HEK293 (cell line): ENCODE results near the gene ZNF223.

ENCODE experiments used
- CTCF ChIA-PET: fragments of 350-600 bp; formaldehyde crosslinking; extraction: SDS; loops from one replicate; lab custom pipeline; 2021; ENCODE audit warnings: antibody characterized with exemption; lab: Yijun Ruan, JAX
- POLR2A ChIA-PET: fragments of 300-600 bp; formaldehyde crosslinking; extraction: SDS; loops from one replicate; lab custom pipeline; 2020; ENCODE audit warnings: antibody characterized with exemption, inconsistent platforms; lab: Yijun Ruan, JAX
- H3K27ac ChIP-seq: fragments of 200-500 bp; sonication (Bioruptor generic); 2 replicates; pipeline ENCODE4 v1.5.1; 2014; ENCODE audit warnings: low read depth, low read length, control low read depth, inconsistent platforms; ENCODE audit errors: extremely low read depth
- H3K36me3 ChIP-seq, 2 experiments: fragments of 200-500 bp in 1 of 2; sonication (Bioruptor generic) in 1 of 2; 1 replicate in 1 of 2; 2 replicates in 1 of 2; pipeline ENCODE4 v1.5.1; 2014 to 2017; ENCODE audit warnings: inconsistent platforms in 2 of 2, low read length in 2 of 2; ENCODE audit not compliant: control insufficient read depth in 2 of 2, insufficient read depth in 1 of 2
- H3K4me1 ChIP-seq: fragments of 200-500 bp; sonication (Bioruptor generic); 2 replicates; pipeline ENCODE4 v1.5.1; 2014; ENCODE audit warnings: mild to moderate bottlenecking, low read length, inconsistent platforms; ENCODE audit not compliant: control insufficient read depth, insufficient read depth
- H3K4me3 ChIP-seq: 2 replicates; pipeline ENCODE4 v1.5.1; 2011; ENCODE audit warnings: low read depth, mild to moderate bottlenecking, control low read depth, low read length, moderate library complexity
- H3K9me3 ChIP-seq: fragments of 200-500 bp; sonication (Bioruptor generic); 2 replicates; pipeline ENCODE4 v1.5.1; 2014; ENCODE audit warnings: low read depth, low read length, inconsistent platforms; ENCODE audit not compliant: control insufficient read depth, insufficient read depth
- RBAK ChIP-seq: fragments of 450-650 bp; formaldehyde crosslinking; IDR thresholded peaks from 2 replicates; pipeline ENCODE4 v1.5.1; 2016; ENCODE audit warnings: missing biosample characterization, missing genetic modification characterization
- REPIN1 ChIP-seq: fragments of 450-650 bp; formaldehyde crosslinking; IDR thresholded peaks from 2 replicates; pipeline ENCODE4 v1.5.1; 2017; ENCODE audit warnings: missing biosample characterization, missing genetic modification characterization, low read depth
- REST ChIP-seq: fragments of 450-650 bp; formaldehyde crosslinking; IDR thresholded peaks from 2 replicates; pipeline ENCODE4 v1.5.1; 2016; ENCODE audit warnings: missing biosample characterization, missing genetic modification characterization
- SCRT2 ChIP-seq: fragments of 450-650 bp; formaldehyde crosslinking; IDR thresholded peaks from 2 replicates; pipeline ENCODE4 v1.5.1; 2016; ENCODE audit warnings: missing biosample characterization, missing genetic modification characterization
- SETDB1 ChIP-seq: IDR thresholded peaks from one replicate; pipeline ENCODE4 v1.6.1; 2017; ENCODE audit warnings: mild to moderate bottlenecking, low read length, moderate library complexity, mixed read lengths; ENCODE audit not compliant: insufficient read length
- TRIM28 ChIP-seq: IDR thresholded peaks from 2 replicates; pipeline ENCODE4 v1.6.1; 2011; ENCODE audit warnings: low read length, control low read depth, borderline replicate concordance
- WT1 ChIP-seq: fragments of 450-650 bp; formaldehyde crosslinking; IDR thresholded peaks from 2 replicates; pipeline ENCODE4 v1.5.1; 2016; ENCODE audit warnings: missing biosample characterization, missing genetic modification characterization
- YY2 ChIP-seq: fragments of 450-650 bp; formaldehyde crosslinking; IDR thresholded peaks from 2 replicates; pipeline ENCODE4 v1.5.1; 2016; ENCODE audit warnings: missing biosample characterization, missing genetic modification characterization
- ZBTB1 ChIP-seq: fragments of 450-650 bp; formaldehyde crosslinking; IDR thresholded peaks from 2 replicates; pipeline ENCODE4 v1.5.1; 2016; ENCODE audit warnings: missing biosample characterization, missing genetic modification characterization
- ZBTB17 ChIP-seq: fragments of 450-650 bp; formaldehyde crosslinking; IDR thresholded peaks from 2 replicates; pipeline ENCODE4 v1.5.1; 2016; ENCODE audit warnings: missing biosample characterization, missing genetic modification characterization
- ZBTB21 ChIP-seq: fragments of 450-650 bp; formaldehyde crosslinking; IDR thresholded peaks from 2 replicates; pipeline ENCODE4 v1.5.1; 2017; ENCODE audit warnings: missing biosample characterization, missing genetic modification characterization
- ZNF140 ChIP-seq: fragments of 450-650 bp; formaldehyde crosslinking; IDR thresholded peaks from 2 replicates; pipeline ENCODE4 v1.5.1; 2016; ENCODE audit warnings: missing biosample characterization, missing genetic modification characterization
- ZNF146 ChIP-seq: fragments of 450-650 bp; formaldehyde crosslinking; IDR thresholded peaks from 2 replicates; pipeline ENCODE4 v1.5.1; 2016; ENCODE audit warnings: missing biosample characterization, missing genetic modification characterization
- ZNF184 ChIP-seq: fragments of 450-650 bp; IDR thresholded peaks from 2 replicates; pipeline ENCODE4 v1.5.1; 2018; ENCODE audit warnings: missing biosample characterization, mild to moderate bottlenecking, missing genetic modification characterization
- ZNF2 ChIP-seq: fragments of 450-650 bp; formaldehyde crosslinking; IDR thresholded peaks from 2 replicates; pipeline ENCODE4 v1.5.1; 2016; ENCODE audit warnings: missing biosample characterization, missing genetic modification characterization
- ZNF211 ChIP-seq: fragments of 450-650 bp; formaldehyde crosslinking; IDR thresholded peaks from 2 replicates; pipeline ENCODE4 v1.5.1; 2016; ENCODE audit warnings: low read depth, missing biosample characterization, missing genetic modification characterization
- ZNF280D ChIP-seq: fragments of 450-650 bp; formaldehyde crosslinking; IDR thresholded peaks from 2 replicates; pipeline ENCODE4 v1.5.1; 2016; ENCODE audit warnings: missing biosample characterization, missing genetic modification characterization
- ZNF350 ChIP-seq: fragments of 450-650 bp; formaldehyde crosslinking; IDR thresholded peaks from 2 replicates; pipeline ENCODE4 v1.5.0; 2017; ENCODE audit warnings: missing biosample characterization, mild to moderate bottlenecking, missing genetic modification characterization
- ZNF48 ChIP-seq: fragments of 450-650 bp; formaldehyde crosslinking; IDR thresholded peaks from 2 replicates; pipeline ENCODE4 v1.5.1; 2016; ENCODE audit warnings: missing biosample characterization, missing genetic modification characterization
- ZNF518A ChIP-seq: fragments of 450-650 bp; formaldehyde crosslinking; conservative IDR thresholded peaks from 2 replicates; pipeline ENCODE4 v1.5.1; 2016; ENCODE audit warnings: low read depth, missing biosample characterization, missing genetic modification characterization
- ZNF530 ChIP-seq: fragments of 450-650 bp; formaldehyde crosslinking; IDR thresholded peaks from 2 replicates; pipeline ENCODE4 v1.5.1; 2016; ENCODE audit warnings: low read depth, missing biosample characterization, missing genetic modification characterization
- ZNF555 ChIP-seq: fragments of 450-650 bp; formaldehyde crosslinking; conservative IDR thresholded peaks from 2 replicates; pipeline ENCODE4 v1.5.1; 2017; ENCODE audit warnings: missing biosample characterization, mild to moderate bottlenecking, missing genetic modification characterization, inconsistent platforms
- ZNF626 ChIP-seq: fragments of 450-650 bp; sonication (Bioruptor Pico); formaldehyde crosslinking; IDR thresholded peaks from 2 replicates; pipeline ENCODE4 v1.5.1; 2018; ENCODE audit warnings: missing biosample characterization, missing genetic modification characterization, inconsistent platforms
- ZNF658 ChIP-seq: fragments of 450-650 bp; formaldehyde crosslinking; IDR thresholded peaks from 2 replicates; pipeline ENCODE4; 2016; ENCODE audit warnings: missing biosample characterization, missing genetic modification characterization
- ZNF747 ChIP-seq: fragments of 450-650 bp; formaldehyde crosslinking; IDR thresholded peaks from 2 replicates; pipeline ENCODE4 v1.5.1; 2016; ENCODE audit warnings: missing biosample characterization, missing genetic modification characterization
- ZNF776 ChIP-seq: fragments of 450-650 bp; formaldehyde crosslinking; IDR thresholded peaks from 2 replicates; pipeline ENCODE4 v1.5.0; 2017; ENCODE audit warnings: missing biosample characterization, missing genetic modification characterization, borderline replicate concordance
- ZNF785 ChIP-seq: fragments of 450-650 bp; formaldehyde crosslinking; IDR thresholded peaks from 2 replicates; pipeline ENCODE4 v1.5.1; 2016; ENCODE audit warnings: missing biosample characterization, missing genetic modification characterization
- ZXDB ChIP-seq: fragments of 450-650 bp; formaldehyde crosslinking; IDR thresholded peaks from 2 replicates; pipeline ENCODE4 v1.5.1; 2016; ENCODE audit warnings: missing biosample characterization, missing genetic modification characterization

ZNF223 gene

GRCh38 chr19:44010468-44010867 is 41.4 kb upstream of the ZNF223 start:
- H3K4me3 ChIP-seq, result no peak overlapping the region
- H3K9me3 ChIP-seq, result peaks cover 39% of the 10 kb centered on the region
- H3K27ac ChIP-seq, result no peak overlapping the region
- H3K4me1 ChIP-seq, result no peaks in the 10 kb centered on the region
- no peak for TF ChIP-seq ZBTB1 (tag by site-specific recombination)
- TF ChIP-seq ZNF184, result no peak
- TF ChIP-seq SETDB1, result peak; percentile 98
- no peak for TF ChIP-seq REST
- TF ChIP-seq ZNF785 (tag by site-specific recombination), result no peak
- TF ChIP-seq ZBTB21 (tag by site-specific recombination), result no peak
- TF ChIP-seq YY2 (tag by site-specific recombination), result no peak
- TF ChIP-seq ZNF48 (tag by site-specific recombination), result no peak
- TF ChIP-seq ZNF140 (tag by site-specific recombination), result peak; percentile 58; the same call in 1 of the 2 replicates
- TF ChIP-seq ZNF747 (tag by site-specific recombination), result no peak
- no peak for TF ChIP-seq ZXDB
- no peak for TF ChIP-seq ZNF530
- TF ChIP-seq SCRT2 (tag by site-specific recombination), result no peak
- no peak for TF ChIP-seq ZNF146 (tag by site-specific recombination)
- TF ChIP-seq REPIN1 (tag by site-specific recombination), result no peak
- TF ChIP-seq ZNF2 (tag by site-specific recombination), result no peak
- no peak for TF ChIP-seq ZNF211
- no peak for TF ChIP-seq ZNF658
- peak; percentile 90 for TF ChIP-seq TRIM28
- TF ChIP-seq ZNF626 (tag by site-specific recombination), result peak; percentile 36; the same call in 1 of the 2 replicates
- peak; percentile 68; the same call in 1 of the 2 replicates for TF ChIP-seq ZNF350 (tag by site-specific recombination)
- TF ChIP-seq ZBTB17 (tag by site-specific recombination), result no peak
- no peak for TF ChIP-seq ZNF776
- no peak for TF ChIP-seq RBAK (tag by site-specific recombination)
- no peak for TF ChIP-seq WT1
- 0 out of 2 replicates have a peak, but pooled peaks have one; percentile 4 for TF ChIP-seq ZNF555 (tag by site-specific recombination)
- 0 out of 2 replicates have a peak, but pooled peaks have one; percentile 25 for TF ChIP-seq ZNF518A
- TF ChIP-seq ZNF280D (tag by site-specific recombination), result peak; percentile 85
- ChIA-PET CTCF (interaction anchor here (0.7 kb wide), 1 partner anchor 208 kb away, joined by 3 read pairs; no protein-coding TSS in a partner anchor), POLR2A (no interaction called here)
- peaks cover 66 to 80% of the 10 kb centered on the region in 2 experiments for H3K36me3 ChIP-seq
